HCT116 (cell line): ENCODE results near the gene FEZF1. TPM values are rescaled to one million over a fixed set of nuclear protein-coding genes. Genes with fewer than 3 reads are reported as not detected.

Experiments
- ATAC-seq: fragments of 200-7000 bp; cut with Tn5 transposase; 2 replicates; pipeline ENCODE4 v1.9.1; 2020; ENCODE audit warnings: mild to moderate bottlenecking, moderate library complexity
- Bru-seq: library from RNA; stranded (reverse); fragments of 400-500 nt; gene quantifications from one replicate; lab custom pipeline; 2021; lab: Mats Ljungman, UMichigan
- BruChase-seq, 2 experiments: library from RNA; stranded (reverse); fragments of 400-500 nt; gene quantifications; one replicate each; lab custom pipeline; 2021; lab: Mats Ljungman, UMichigan
- BruUV-seq: library from RNA; stranded (reverse); fragments of 400-500 nt; replicated peaks from 2 replicates; lab custom pipeline; 2021; lab: Mats Ljungman, UMichigan
- CTCF ChIA-PET: fragments of 300-600 bp; sonication (Branson Sonifier 250); formaldehyde crosslinking; loops from one replicate; lab custom pipeline; 2021; ENCODE audit warnings: antibody characterized with exemption; lab: Charles Lee
- POLR2A ChIA-PET: fragments of 300-600, 350-600 bp; sonication (Branson Sonifier 250); formaldehyde crosslinking; loops from one replicate; lab custom pipeline; 2021; ENCODE audit warnings: antibody characterized with exemption; lab: Charles Lee
- RAD21 ChIA-PET, 2 experiments: fragments of 300-600 bp; sonication (Branson Sonifier 250); formaldehyde crosslinking; loops; one replicate each; lab custom pipeline; 2023; ENCODE audit warnings: low total read pairs in 2 of 2; ENCODE audit not compliant: uncharacterized antibody in 2 of 2, unreplicated experiment in 2 of 2, low non-redundant PET in 1 of 2; lab: Charles Lee
- DNase-seq: peaks from one replicate; pipeline ENCODE4 v3.0.0-alpha.2; 2010; ENCODE audit warnings: low read depth, low spot score
- H2AFZ ChIP-seq: fragments of 200-600 bp; shearing (Covaris generic), sonication (generic); 2 replicates; pipeline ENCODE4 v1.6.1; 2017; ENCODE audit warnings: low read depth, mixed run types, mixed read lengths, antibody characterized with exemption, low read length; ENCODE audit not compliant: poor library complexity, severe bottlenecking
- H3K27ac ChIP-seq: 2 replicates; pipeline ENCODE4 v1.5.1; 2012; ENCODE audit warnings: low read depth, low read length
- H3K27me3 ChIP-seq: fragments of 200-600 bp; sonication (generic); 2 replicates; pipeline ENCODE4 v1.6.1; 2016; ENCODE audit warnings: mixed run types, low read length, mixed read lengths; ENCODE audit not compliant: insufficient read depth
- H3K36me3 ChIP-seq, 2 experiments: fragments of 200-500 bp in 1 of 2; fragments of 200-600 bp in 1 of 2; sonication (Bioruptor generic) in 1 of 2; sonication (generic) in 1 of 2; 2 replicates each; pipeline versions ENCODE4 v1.5.1 to v1.6.1; 2014 to 2016; ENCODE audit warnings: low read length in 2 of 2, inconsistent platforms in 1 of 2, mixed read lengths in 1 of 2, mixed run types in 1 of 2; ENCODE audit not compliant: insufficient read depth in 2 of 2, control insufficient read depth in 1 of 2
- H3K4me1 ChIP-seq, 2 experiments: fragments of 200-600 bp in 1 of 2; sonication (generic) in 1 of 2; 2 replicates each; pipeline versions ENCODE4 v1.5.1 to v1.6.1; 2012 to 2017; ENCODE audit warnings: low read length in 2 of 2, inconsistent platforms in 1 of 2, mild to moderate bottlenecking in 1 of 2, mixed read lengths in 1 of 2, mixed run types in 1 of 2, moderate library complexity in 1 of 2; ENCODE audit not compliant: insufficient read depth in 2 of 2, control insufficient read depth in 1 of 2
- H3K4me2 ChIP-seq: fragments of 200-600 bp; sonication (generic); 2 replicates; pipeline ENCODE4 v1.6.1; 2017; ENCODE audit warnings: mixed run types, low read length, mixed read lengths
- H3K4me3 ChIP-seq, 2 experiments: fragments of 200-600 bp in 1 of 2; sonication (generic) in 1 of 2; replicated peaks in 1 of 2; 2 replicates each; pipeline ENCODE4 v1.5.1; 2011 to 2016; ENCODE audit warnings: low read length in 2 of 2, control low read depth in 1 of 2, low read depth in 1 of 2, mild to moderate bottlenecking in 1 of 2, mixed read lengths in 1 of 2, mixed run types in 1 of 2
- H3K79me2 ChIP-seq: fragments of 200-600 bp; sonication (generic); 2 replicates; pipeline ENCODE4 v1.6.1; 2017; ENCODE audit warnings: mild to moderate bottlenecking, mixed run types, low read length, moderate library complexity, mixed read lengths; ENCODE audit not compliant: insufficient read depth
- H3K9ac ChIP-seq: fragments of 200-600 bp; sonication (generic); 2 replicates; pipeline ENCODE4 v1.6.1; 2016; ENCODE audit warnings: low read length, mixed read lengths
- H3K9me2 ChIP-seq: fragments of 200-600 bp; sonication (generic), shearing (Covaris generic); 2 replicates; pipeline ENCODE4 v1.6.1; 2017; ENCODE audit warnings: mixed run types, mild to moderate bottlenecking, moderate library complexity; ENCODE audit not compliant: insufficient read depth
- H3K9me3 ChIP-seq, 2 experiments: fragments of 200-500 bp in 1 of 2; fragments of 200-600 bp in 1 of 2; sonication (Bioruptor generic) in 1 of 2; sonication (generic) in 1 of 2; 2 replicates each; pipeline ENCODE4 v1.6.1; 2014 to 2017; ENCODE audit warnings: low read length in 2 of 2, mixed read lengths in 2 of 2, inconsistent platforms in 1 of 2, low read depth in 1 of 2, mild to moderate bottlenecking in 1 of 2, mixed run types in 1 of 2, moderate library complexity in 1 of 2; ENCODE audit not compliant: control insufficient read depth in 1 of 2, insufficient read depth in 1 of 2
- H4K20me1 ChIP-seq: fragments of 200-600 bp; sonication (generic), shearing (Covaris generic); 2 replicates; pipeline ENCODE4 v1.6.1; 2017; ENCODE audit warnings: mixed run types, mild to moderate bottlenecking, moderate library complexity; ENCODE audit not compliant: insufficient read depth
- CBX3 ChIP-seq: IDR thresholded peaks from 2 replicates; pipeline ENCODE4 v1.6.1; 2012; ENCODE audit warnings: low read depth
- CEBPB ChIP-seq: IDR thresholded peaks from 2 replicates; pipeline ENCODE4 v1.6.1; 2012; ENCODE audit warnings: low read depth
- CTCF ChIP-seq, 3 experiments: fragments of 200-600 bp in 1 of 3; sonication (generic) in 1 of 3; IDR thresholded peaks in 2 of 3; conservative IDR thresholded peaks in 1 of 3; 2 replicates each; pipeline ENCODE4 v1.5.1; 2012 to 2017; ENCODE audit warnings: low read depth in 2 of 3, low read length in 2 of 3, antibody characterized with exemption in 1 of 3, borderline replicate concordance in 1 of 3, control low read depth in 1 of 3, mild to moderate bottlenecking in 1 of 3, mixed read lengths in 1 of 3, mixed run types in 1 of 3, moderate library complexity in 1 of 3; ENCODE audit not compliant: insufficient read depth in 1 of 3
- EGR1 ChIP-seq: IDR thresholded peaks from 2 replicates; pipeline ENCODE4 v1.6.1; 2012; ENCODE audit warnings: low read depth
- EZH2phosphoT487 ChIP-seq: fragments of 200-600 bp; IDR thresholded peaks from 2 replicates; pipeline ENCODE4 v1.6.1; 2018; ENCODE audit warnings: antibody characterized with exemption, borderline replicate concordance
- FOSL1 ChIP-seq: IDR thresholded peaks from 2 replicates; pipeline ENCODE4 v1.6.1; 2012; ENCODE audit warnings: low read depth
- RAD21 ChIP-seq: IDR thresholded peaks from 2 replicates; pipeline ENCODE4 v1.6.1; 2012; ENCODE audit warnings: low read depth, mild to moderate bottlenecking
- REST ChIP-seq: IDR thresholded peaks from 2 replicates; pipeline ENCODE4 v1.6.1; 2012; ENCODE audit warnings: low read depth
- SP1 ChIP-seq: IDR thresholded peaks from 2 replicates; pipeline ENCODE4 v1.6.1; 2012; ENCODE audit warnings: low read depth
- ZFX ChIP-seq: fragments of 450-650 bp; IDR thresholded peaks from 2 replicates; pipeline ENCODE4 v1.6.1; 2017
- intact Hi-C: fragments of 100-400 bp; cut with micrococcal nuclease; formaldehyde crosslinking; loops from 2 replicates; pipeline ENCODE4 v1.10.0; 2022
- long read RNA-seq: library from polyadenylated mRNA; unstranded; transcript quantifications from one replicate; pipeline ENCODE4 v2.0.0, GENCODE V29; 2021; ENCODE audit not compliant: unreplicated experiment
- polyA plus RNA-seq: library from polyadenylated mRNA; unstranded; fragments of >200 nt; gene quantifications from 2 replicates; pipeline ENCODE4 v1.2.1, GENCODE V29; 2012; ENCODE audit warnings: missing spikeins
- total RNA-seq: library from RNA; stranded (reverse); gene quantifications from one replicate; pipeline ENCODE4 v1.2.1, GENCODE V29; 2021; ENCODE audit not compliant: unreplicated experiment

FEZF1 gene
- total RNA-seq (0.37 TPM), Bru-seq, nascent RNA (percentile 18 among the genes with signal in this experiment), BruChase-seq, experiment 1, labeled RNA remaining after a 6-hour chase (percentile 14 among the genes with signal in this experiment), BruChase-seq, experiment 2, labeled RNA remaining after a 2-hour chase (percentile 13 among the genes with signal in this experiment)
- polyA plus RNA-seq: 0.49 and 0.74 TPM in 2 replicates
- long read RNA-seq, partial matches to known transcripts: 1 of 2 reads
- long read RNA-seq, other reads (novel, unspliced or antisense): 0 of 2 reads

DNA sequence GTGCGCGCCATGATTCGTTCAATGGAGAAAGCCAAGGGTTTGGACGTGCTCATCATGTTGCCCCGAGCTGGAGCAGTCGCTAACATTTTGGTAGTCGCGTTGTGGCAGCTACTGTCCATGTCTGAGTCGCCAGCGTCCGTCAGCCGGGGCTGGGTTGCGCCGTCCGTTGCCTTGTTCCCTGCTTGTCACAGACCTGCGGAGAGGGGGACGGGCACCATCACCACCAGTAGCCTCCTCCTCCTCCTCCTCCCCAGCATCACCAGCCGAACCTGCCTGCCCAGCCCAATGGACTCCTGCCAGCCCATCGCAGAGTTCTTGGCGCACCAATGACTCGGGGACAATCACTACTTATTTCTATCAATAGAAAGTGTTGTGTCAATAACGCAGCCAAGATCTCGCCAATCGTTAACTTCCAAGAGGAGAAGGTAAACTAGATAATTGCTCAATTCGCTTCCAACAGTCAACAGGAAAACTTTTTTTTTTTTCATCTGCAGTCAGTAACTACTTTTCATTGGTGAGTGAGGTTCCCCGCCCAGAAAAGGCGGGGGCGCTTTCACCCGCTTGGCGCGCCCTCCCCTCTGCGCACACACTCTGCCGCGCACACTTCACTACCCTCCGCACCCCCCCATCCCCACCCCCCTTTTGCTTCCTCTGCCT is at the start of gene FEZF1:
Gene FEZF1 (minus strand): TSS at position 432 of the 657 bp plus-strand sequence. CDS start 313 bp downstream, at position 119.
- ChIA-PET CTCF (no interaction called here), RAD21 (interaction anchor here in 1 of 2 experiments (0.6 to 0.7 kb wide), 2 partner anchors 15 to 43 kb away, joined by 3 to 8 read pairs; no protein-coding TSS in a partner anchor), POLR2A (no interaction called here)
- no peaks in the 10 kb centered on the region for H4K20me1 ChIP-seq
- H3K4me3 ChIP-seq: peak within 1 kb of the TSS; percentile 69 to 77
- peak within 1 kb of the TSS; percentile 51 for H3K9ac ChIP-seq
- TF ChIP-seq CEBPB: peak; percentile 44; the same call in 1 of the 2 replicates
- TF ChIP-seq ZFX: no peak
- peak; percentile 38; the same call in 1 of the 2 replicates for TF ChIP-seq SP1
- TF ChIP-seq EGR1: 0 out of 2 replicates have a peak, but pooled peaks have one; percentile 37
- intact Hi-C loops: loop anchor here (2.0 kb wide), 1 partner anchor 66 kb away; no protein-coding TSS in a partner anchor
- H3K36me3 ChIP-seq: no peaks in the 10 kb centered on the region; a peak in 1 of 4 replicates
- H3K4me1 ChIP-seq: peaks cover 0 to 12% of the 10 kb centered on the region in 2 experiments; a peak in 3 of 4 replicates
- H3K4me2 ChIP-seq: peak within 1 kb of the TSS; percentile 91
- no peaks in the 10 kb centered on the region for H3K9me3 ChIP-seq
- H3K9me2 ChIP-seq: no peaks in the 10 kb centered on the region
- H3K27ac ChIP-seq: peak within 1 kb of the TSS; percentile 44; the same call in 1 of the 2 replicates
- ATAC-seq: peak; percentile 83
- no peaks in the 10 kb centered on the region for H3K79me2 ChIP-seq
- DNase-seq: peak; percentile 53
- no peaks in the 10 kb centered on the region for H3K27me3 ChIP-seq
- BruUV-seq: no TSS peak
- peak within 1 kb of the TSS; percentile 97 for H2AFZ ChIP-seq

DNA sequence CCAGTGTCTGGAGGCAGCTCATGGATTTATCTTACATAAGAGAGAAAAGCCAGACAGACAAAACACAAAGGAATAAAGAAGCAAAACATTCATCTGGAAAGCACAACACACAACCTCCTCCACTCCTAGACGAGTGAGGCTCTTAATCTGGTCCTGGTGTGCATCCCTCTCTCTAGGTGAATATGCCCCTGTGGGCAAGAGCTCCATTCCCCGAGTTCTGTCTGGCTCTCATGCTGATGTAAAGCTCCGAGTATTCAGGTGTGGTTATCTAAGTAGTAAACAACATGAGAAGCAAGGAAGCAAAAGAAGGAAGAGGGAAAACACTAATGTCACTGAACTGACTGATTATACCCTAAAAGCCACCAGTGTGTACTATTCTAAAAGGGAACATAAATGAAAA is 47.9 kb upstream of the FEZF1 start:
- BruUV-seq: no TSS peak
- TF ChIP-seq RAD21: no peak
- TF ChIP-seq FOSL1: no peak
- TF ChIP-seq CTCF (IDR thresholded peaks at IDR 0.05 in 2 of 3, conservative IDR thresholded peaks at IDR 0.05 in 1 of 3; ENCODE audit: borderline replicate concordance in 1 of 3, insufficient read depth in 1 of 3, low read depth in 2 of 3, low read length in 2 of 3): no peak
- no peak for TF ChIP-seq REST
- no peak for TF ChIP-seq EZH2phosphoT487
- no peak for TF ChIP-seq CBX3

More for the DNA sequence above, 47.9 kb upstream of the FEZF1 start:
- ChIA-PET RAD21 (no interaction called here), POLR2A (no interaction called here), CTCF (no interaction called here)
- H3K27ac ChIP-seq: no peak overlapping the region
- no peak overlapping the region for H2AFZ ChIP-seq
- H3K9ac ChIP-seq: no peak overlapping the region
- no peaks in the 10 kb centered on the region for H3K4me1 ChIP-seq
- H3K36me3 ChIP-seq: no peaks in the 10 kb centered on the region
- no peaks in the 10 kb centered on the region for H3K9me2 ChIP-seq
- H3K27me3 ChIP-seq: no peaks in the 10 kb centered on the region
- intact Hi-C loops: no loop called here
- H3K4me3 ChIP-seq: no peak overlapping the region
- no peaks in the 10 kb centered on the region for H4K20me1 ChIP-seq
- H3K9me3 ChIP-seq: no peaks in the 10 kb centered on the region
- ATAC-seq: no peak
- DNase-seq: no peak
- no peak overlapping the region for H3K4me2 ChIP-seq
- no peaks in the 10 kb centered on the region for H3K79me2 ChIP-seq
